Kidney (tissue), 14 donors: ENCODE data around the gene FBXL7. TPM values are rescaled to one million over a fixed set of nuclear protein-coding genes. Genes with fewer than 3 reads are reported as not detected.

ENCODE experiments used
- DNase-seq, 5 donors: peaks; one replicate each; pipeline ENCODE4 v3.0.0-alpha.2; 2013 to 2020
- FAIRE-seq: peaks from 2 replicates; lab custom pipeline; 2012; peaks lifted over from hg19 to GRCh38; lab: Jason Lieb, UNC
- H3K27ac ChIP-seq, 2 donors: one replicate each; pipeline ENCODE4 v1.7.0; 2013; ENCODE audit warnings: low read depth in 2 of 2, low read length in 2 of 2, inconsistent platforms in 1 of 2
- H3K27me3 ChIP-seq: one replicate; pipeline ENCODE4 v1.7.1; 2013; ENCODE audit warnings: low read length, inconsistent platforms; ENCODE audit not compliant: control insufficient read depth, insufficient read depth
- H3K36me3 ChIP-seq, 3 donors: one replicate each; pipeline versions ENCODE4 v1.7.0 to v1.7.1; 2013; ENCODE audit warnings: low read length in 3 of 3, control low read depth in 1 of 3, inconsistent platforms in 1 of 3; ENCODE audit not compliant: insufficient read depth in 3 of 3, control insufficient read depth in 2 of 3
- H3K4me1 ChIP-seq, 3 donors: one replicate each; pipeline versions ENCODE4 v1.7.0 to v1.7.1; 2013; ENCODE audit warnings: low read length in 3 of 3, inconsistent platforms in 1 of 3, low read depth in 1 of 3; ENCODE audit not compliant: control insufficient read depth in 2 of 3, insufficient read depth in 2 of 3
- H3K4me3 ChIP-seq, 3 donors: one replicate each; pipeline versions ENCODE4 v1.7.0 to v1.8.1; 2013; ENCODE audit warnings: low read length in 3 of 3, control low read depth in 1 of 3, inconsistent platforms in 1 of 3
- H3K9ac ChIP-seq, 3 donors: one replicate each; pipeline versions ENCODE4 v1.7.0 to v1.7.1; 2013; ENCODE audit warnings: low read length in 3 of 3, control low read depth in 1 of 3, inconsistent platforms in 1 of 3
- H3K9me3 ChIP-seq, 3 donors: one replicate each; pipeline versions ENCODE4 v1.7.0 to v1.7.1; 2013; ENCODE audit warnings: low read length in 3 of 3, control low read depth in 1 of 3, inconsistent platforms in 1 of 3; ENCODE audit not compliant: control insufficient read depth in 2 of 3, insufficient read depth in 1 of 3
- CTCF ChIP-seq: IDR thresholded peaks from 3 replicates; pipeline ENCODE4 v1.5.1; 2012; ENCODE audit warnings: mild to moderate bottlenecking, moderate library complexity, borderline replicate concordance; ENCODE audit not compliant: insufficient read depth; ENCODE audit errors: extremely low read depth
- intact Hi-C: fragments of 100-400 bp; cut with DNase I; formaldehyde crosslinking; loops from one replicate; pipeline ENCODE4 v1.11.1; 2022
- polyA plus RNA-seq: library from polyadenylated mRNA; stranded (reverse); fragments of 350-450 nt; fragmentation: Illumina TruSeq; extraction: RNeasy Lipid Tissue Mini Kit (QIAGEN cat#74804); gene quantifications from one replicate; pipeline ENCODE4 v1.2.3, GENCODE V29; 2014; ENCODE audit warnings: low read depth, low replicate concordance; ENCODE audit not compliant: insufficient read depth
- total RNA-seq: library from RNA; stranded (reverse); fragmentation: NEBNext Ultra II Directional; extraction: Animal tissue kit (Norgen Biotek cat#: 25700); gene quantifications from one replicate; pipeline ENCODE4 v1.2.1, GENCODE V29; 2021
- donor health status: control.
- donor health status: control.
- donor health status: control.
- donor health status: control.
- donor health status: control.
- donor health status: DM: yes; HTN: yes; CAD: no.
- donor health status: Normal renal cell carcinoma (clear cell type).

FBXL7 gene
- total and polyA plus RNA-seq, 2 donors from 2014 or later = 3.9 to 6.1 TPM

- Histone ChIP-seq H3K4me3 (no peak overlapping the region), H3K27me3 (no peaks in the 10 kb centered on the region), H3K9ac (no peak overlapping the region), H3K36me3 (no peaks in the 10 kb centered on the region), H3K9me3 (no peaks in the 10 kb centered on the region), H3K27ac (no peak overlapping the region), H3K4me1 (no peaks in the 10 kb centered on the region)
- intact Hi-C loops = no loop called here
- FAIRE-seq (no peak), DNase-seq (no peak)
- TF ChIP-seq CTCF = no peak
Measured at GRCh38 chr5:15516486-15516885, 16.5 kb downstream of the FBXL7 start.

GRCh38 chr5:15518786-15519185, 18.8 kb downstream of the FBXL7 start:
- DNase-seq = no peak
- no peak overlapping the region for H3K4me3 ChIP-seq
- no peaks in the 10 kb centered on the region for H3K36me3 ChIP-seq
- H3K9ac ChIP-seq = no peak overlapping the region
- no peaks in the 10 kb centered on the region for H3K27me3 ChIP-seq
- intact Hi-C loops = no loop called here
- no peaks in the 10 kb centered on the region for H3K4me1 ChIP-seq
- no peaks in the 10 kb centered on the region for H3K9me3 ChIP-seq
- H3K27ac ChIP-seq = no peak overlapping the region
- no peak for FAIRE-seq
- TF ChIP-seq CTCF = no peak

GRCh38 chr5:15520856-15521255, 20.9 kb downstream of the FBXL7 start:
- no peak for TF ChIP-seq CTCF
- no peak overlapping the region for H3K9ac ChIP-seq
- no peak overlapping the region for H3K4me3 ChIP-seq
- DNase-seq (no peak), FAIRE-seq (no peak)
- H3K9me3 ChIP-seq = no peaks in the 10 kb centered on the region
- H3K36me3 ChIP-seq = no peaks in the 10 kb centered on the region
- intact Hi-C loops = no loop called here
- H3K27me3 ChIP-seq = no peaks in the 10 kb centered on the region
- H3K4me1 ChIP-seq = no peaks in the 10 kb centered on the region
- no peak overlapping the region for H3K27ac ChIP-seq
